ENCODE measurements around the gene DDX4.

- TF ChIP-seq SP1 (IDR thresholded peaks at IDR 0.05) = no peak
- TF ChIP-seq HDGF (IDR thresholded peaks at IDR 0.05; ENCODE audit: borderline replicate concordance) = no peak
- no peak for TF ChIP-seq SUZ12 (IDR thresholded peaks at IDR 0.05)
- TF ChIP-seq FOXA1 (IDR thresholded peaks at IDR 0.05) = no peak
- no peak for TF ChIP-seq FOXK2 (IDR thresholded peaks at IDR 0.05)
- TF ChIP-seq BHLHE40 (IDR thresholded peaks at IDR 0.05; ENCODE audit: borderline replicate concordance) = no peak
- TF ChIP-seq ZNF384 (IDR thresholded peaks at IDR 0.05) = no peak
- no peak for TF ChIP-seq L3MBTL2 (conservative IDR thresholded peaks at IDR 0.05)
- TF ChIP-seq ARNT (IDR thresholded peaks at IDR 0.05) = no peak
Observed at GRCh38 chr5:55702598-55703345, 35.1 kb upstream of the DDX4 start.
